ENCODE measurements around the gene RNGTT.
"Not testable (repeated sequence)": the region's sequence is repeated elsewhere in the genome, so short reads cannot be mapped to it uniquely, and the experiment has no call there.

RNGTT gene

GRCh38 chr6:88914895-88915598 lies 48.4 kb downstream of the RNGTT start:
- H3K4me1 ChIP-seq (ENCODE audit: control insufficient read depth in 1 of 2, insufficient read depth in 2 of 2, low read length in 2 of 2): no peaks in the 10 kb centered on the region
- no peak overlapping the region for H3K9ac ChIP-seq (ENCODE audit: low read depth in 1 of 2, low read length in 2 of 2)
- peaks cover 0 to 3% of the 10 kb centered on the region in 2 donors for H3K36me3 ChIP-seq (ENCODE audit: control insufficient read depth in 1 of 2, insufficient read depth in 2 of 2, low read length in 2 of 2)
- no peaks in the 10 kb centered on the region for H3K27me3 ChIP-seq (ENCODE audit: control insufficient read depth in 1 of 2, insufficient read depth in 2 of 2, low read length in 2 of 2)
- H3K9me3 ChIP-seq (ENCODE audit: control insufficient read depth in 1 of 2, low read length in 2 of 2): no peaks in the 10 kb centered on the region
- H3K27ac ChIP-seq (ENCODE audit: low read depth, low read length): no peak overlapping the region
- no peak overlapping the region for H3K4me3 ChIP-seq (ENCODE audit: low read depth in 1 of 2, low read length in 2 of 2)

- Histone ChIP-seq H3K27ac (ENCODE audit: low read depth, low read length) (no peak overlapping the region), H3K9me3 (ENCODE audit: control insufficient read depth in 1 of 2, low read length in 2 of 2) (no peaks in the 10 kb centered on the region), H3K9ac (ENCODE audit: low read depth in 1 of 2, low read length in 2 of 2) (no peak overlapping the region), H3K36me3 (ENCODE audit: control insufficient read depth in 1 of 2, insufficient read depth in 2 of 2, low read length in 2 of 2) (peaks cover 0 to 3% of the 10 kb centered on the region in 2 donors), H3K27me3 (ENCODE audit: control insufficient read depth in 1 of 2, insufficient read depth in 2 of 2, low read length in 2 of 2) (no peaks in the 10 kb centered on the region), H3K4me3 (ENCODE audit: low read depth in 1 of 2, low read length in 2 of 2) (no peak overlapping the region), H3K4me1 (ENCODE audit: control insufficient read depth in 1 of 2, insufficient read depth in 2 of 2, low read length in 2 of 2) (no peaks in the 10 kb centered on the region)
These were observed 49.2 kb downstream of the RNGTT start for GRCh38 chr6:88914180-88914579.

- Histone ChIP-seq H3K4me3 (ENCODE audit: low read depth in 1 of 2, low read length in 2 of 2) (no peak overlapping the region), H3K9ac (ENCODE audit: low read depth in 1 of 2, low read length in 2 of 2) (no peak overlapping the region), H3K27ac (ENCODE audit: low read depth, low read length) (no peak overlapping the region), H3K27me3 (ENCODE audit: control insufficient read depth in 1 of 2, insufficient read depth in 2 of 2, low read length in 2 of 2) (no peaks in the 10 kb centered on the region), H3K4me1 (ENCODE audit: control insufficient read depth in 1 of 2, insufficient read depth in 2 of 2, low read length in 2 of 2) (no peaks in the 10 kb centered on the region), H3K9me3 (ENCODE audit: control insufficient read depth in 1 of 2, low read length in 2 of 2) (no peaks in the 10 kb centered on the region), H3K36me3 (ENCODE audit: control insufficient read depth in 1 of 2, insufficient read depth in 2 of 2, low read length in 2 of 2) (peaks cover 0 to 3% of the 10 kb centered on the region in 2 donors)
These were observed 49.9 kb downstream of the RNGTT start for GRCh38 chr6:88913471-88913870.

GRCh38 chr6:88910922-88911778 lies 52.3 kb downstream of the RNGTT start:
- H3K9ac ChIP-seq (ENCODE audit: low read depth in 1 of 2, low read length in 2 of 2): no peak overlapping the region
- no peak overlapping the region for H3K27ac ChIP-seq (ENCODE audit: low read depth, low read length)
- no peaks in the 10 kb centered on the region for H3K4me1 ChIP-seq (ENCODE audit: control insufficient read depth in 1 of 2, insufficient read depth in 2 of 2, low read length in 2 of 2)
- H3K4me3 ChIP-seq (ENCODE audit: low read depth in 1 of 2, low read length in 2 of 2): no peak overlapping the region
- no peaks in the 10 kb centered on the region for H3K27me3 ChIP-seq (ENCODE audit: control insufficient read depth in 1 of 2, insufficient read depth in 2 of 2, low read length in 2 of 2)
- no peaks in the 10 kb centered on the region for H3K9me3 ChIP-seq (ENCODE audit: control insufficient read depth in 1 of 2, low read length in 2 of 2)
- H3K36me3 ChIP-seq (ENCODE audit: control insufficient read depth in 1 of 2, insufficient read depth in 2 of 2, low read length in 2 of 2): peaks cover 0 to 2% of the 10 kb centered on the region in 2 donors

- no peak overlapping the region for H3K4me3 ChIP-seq (ENCODE audit: low read depth in 1 of 2, low read length in 2 of 2)
- no peaks in the 10 kb centered on the region for H3K9me3 ChIP-seq (ENCODE audit: control insufficient read depth in 1 of 2, low read length in 2 of 2)
- H3K27me3 ChIP-seq (ENCODE audit: control insufficient read depth in 1 of 2, insufficient read depth in 2 of 2, low read length in 2 of 2): no peaks in the 10 kb centered on the region
- no peaks in the 10 kb centered on the region for H3K4me1 ChIP-seq (ENCODE audit: control insufficient read depth in 1 of 2, insufficient read depth in 2 of 2, low read length in 2 of 2)
- H3K36me3 ChIP-seq (ENCODE audit: control insufficient read depth in 1 of 2, insufficient read depth in 2 of 2, low read length in 2 of 2): peaks cover 0 to 10% of the 10 kb centered on the region in 2 donors
- no peak overlapping the region for H3K9ac ChIP-seq (ENCODE audit: low read depth in 1 of 2, low read length in 2 of 2)
- H3K27ac ChIP-seq (ENCODE audit: low read depth, low read length): no peak overlapping the region
These were observed 54.5 kb downstream of the RNGTT start for GRCh38 chr6:88908598-88909548.

- not testable (repeated sequence) for H3K27me3 ChIP-seq (ENCODE audit: control insufficient read depth in 1 of 2, insufficient read depth in 2 of 2, low read length in 2 of 2); H3K9me3 ChIP-seq (ENCODE audit: control insufficient read depth in 1 of 2, low read length in 2 of 2); H3K9ac ChIP-seq (ENCODE audit: low read depth in 1 of 2, low read length in 2 of 2); H3K27ac ChIP-seq (ENCODE audit: low read depth, low read length); H3K4me3 ChIP-seq (ENCODE audit: low read depth in 1 of 2, low read length in 2 of 2); H3K4me1 ChIP-seq (ENCODE audit: control insufficient read depth in 1 of 2, insufficient read depth in 2 of 2, low read length in 2 of 2)
- H3K36me3 ChIP-seq (ENCODE audit: control insufficient read depth in 1 of 2, insufficient read depth in 2 of 2, low read length in 2 of 2): peaks cover 0 to 19% of the 10 kb centered on the region in 2 donors
These were observed 56.3 kb downstream of the RNGTT start for GRCh38 chr6:88907148-88907547.

GRCh38 chr6:88899569-88900316 lies 63.7 kb downstream of the RNGTT start:
- Histone ChIP-seq H3K27ac (ENCODE audit: low read depth, low read length) (no peak overlapping the region), H3K36me3 (ENCODE audit: control insufficient read depth in 1 of 2, insufficient read depth in 2 of 2, low read length in 2 of 2) (peaks cover 5 to 18% of the 10 kb centered on the region in 2 donors), H3K4me3 (ENCODE audit: low read depth in 1 of 2, low read length in 2 of 2) (no peak overlapping the region), H3K9ac (ENCODE audit: low read depth in 1 of 2, low read length in 2 of 2) (no peak overlapping the region), H3K9me3 (ENCODE audit: control insufficient read depth in 1 of 2, low read length in 2 of 2) (no peaks in the 10 kb centered on the region), H3K4me1 (ENCODE audit: control insufficient read depth in 1 of 2, insufficient read depth in 2 of 2, low read length in 2 of 2) (no peaks in the 10 kb centered on the region), H3K27me3 (ENCODE audit: control insufficient read depth in 1 of 2, insufficient read depth in 2 of 2, low read length in 2 of 2) (no peaks in the 10 kb centered on the region)

GRCh38 chr6:88895911-88896310 lies 67.5 kb downstream of the RNGTT start:
- H3K9me3 ChIP-seq (ENCODE audit: control insufficient read depth in 1 of 2, low read length in 2 of 2): no peaks in the 10 kb centered on the region
- H3K4me1 ChIP-seq (ENCODE audit: control insufficient read depth in 1 of 2, insufficient read depth in 2 of 2, low read length in 2 of 2): no peaks in the 10 kb centered on the region
- no peak overlapping the region for H3K27ac ChIP-seq (ENCODE audit: low read depth, low read length)
- no peak overlapping the region for H3K4me3 ChIP-seq (ENCODE audit: low read depth in 1 of 2, low read length in 2 of 2)
- H3K36me3 ChIP-seq (ENCODE audit: control insufficient read depth in 1 of 2, insufficient read depth in 2 of 2, low read length in 2 of 2): peaks cover 2 to 5% of the 10 kb centered on the region in 2 donors
- H3K27me3 ChIP-seq (ENCODE audit: control insufficient read depth in 1 of 2, insufficient read depth in 2 of 2, low read length in 2 of 2): no peaks in the 10 kb centered on the region
- H3K9ac ChIP-seq (ENCODE audit: low read depth in 1 of 2, low read length in 2 of 2): no peak overlapping the region

Measured in duodenal mucosa (tissue), 2 donors.